ENCODE results near the gene MEF2D. TPM values are rescaled to one million over a fixed set of nuclear protein-coding genes. Genes with fewer than 3 reads are reported as not detected.

The MEF2D gene
- total RNA-seq, 1 donor from 2014 or later = 16.6 TPM

- no peak for DNase-seq (ENCODE audit: low read depth)
- Histone ChIP-seq H3K27me3 (ENCODE audit: control insufficient read depth, insufficient read depth, low read length) (no peaks in the 10 kb centered on the region), H3K4me3 (ENCODE audit: low read depth, low read length) (no peak overlapping the region), H3K36me3 (ENCODE audit: control insufficient read depth, insufficient read depth, low read length) (no peaks in the 10 kb centered on the region)
- no peak for TF ChIP-seq CTCF (IDR thresholded peaks at IDR 0.05; ENCODE audit: insufficient read depth, low read length, poor library complexity, severe bottlenecking)
These were observed 12.6 kb upstream of the MEF2D start for GRCh38 chr1:156513185-156513584.

- no peak for DNase-seq (ENCODE audit: low read depth)
- Histone ChIP-seq H3K36me3 (ENCODE audit: control insufficient read depth, insufficient read depth, low read length) (no peaks in the 10 kb centered on the region), H3K27me3 (ENCODE audit: control insufficient read depth, insufficient read depth, low read length) (no peaks in the 10 kb centered on the region), H3K4me3 (ENCODE audit: low read depth, low read length) (no peak overlapping the region)
- TF ChIP-seq CTCF (IDR thresholded peaks at IDR 0.05; ENCODE audit: insufficient read depth, low read length, poor library complexity, severe bottlenecking) = no peak
These were observed 11.1 kb upstream of the MEF2D start for GRCh38 chr1:156511644-156512043.

GRCh38 chr1:156510709-156511108 lies 10.1 kb upstream of the MEF2D start:
- H3K36me3 ChIP-seq (ENCODE audit: control insufficient read depth, insufficient read depth, low read length) = no peaks in the 10 kb centered on the region
- no peak overlapping the region for H3K4me3 ChIP-seq (ENCODE audit: low read depth, low read length)
- TF ChIP-seq CTCF (IDR thresholded peaks at IDR 0.05; ENCODE audit: insufficient read depth, low read length, poor library complexity, severe bottlenecking) = no peak
- no peak for DNase-seq (ENCODE audit: low read depth)
- H3K27me3 ChIP-seq (ENCODE audit: control insufficient read depth, insufficient read depth, low read length) = no peaks in the 10 kb centered on the region

DNA sequence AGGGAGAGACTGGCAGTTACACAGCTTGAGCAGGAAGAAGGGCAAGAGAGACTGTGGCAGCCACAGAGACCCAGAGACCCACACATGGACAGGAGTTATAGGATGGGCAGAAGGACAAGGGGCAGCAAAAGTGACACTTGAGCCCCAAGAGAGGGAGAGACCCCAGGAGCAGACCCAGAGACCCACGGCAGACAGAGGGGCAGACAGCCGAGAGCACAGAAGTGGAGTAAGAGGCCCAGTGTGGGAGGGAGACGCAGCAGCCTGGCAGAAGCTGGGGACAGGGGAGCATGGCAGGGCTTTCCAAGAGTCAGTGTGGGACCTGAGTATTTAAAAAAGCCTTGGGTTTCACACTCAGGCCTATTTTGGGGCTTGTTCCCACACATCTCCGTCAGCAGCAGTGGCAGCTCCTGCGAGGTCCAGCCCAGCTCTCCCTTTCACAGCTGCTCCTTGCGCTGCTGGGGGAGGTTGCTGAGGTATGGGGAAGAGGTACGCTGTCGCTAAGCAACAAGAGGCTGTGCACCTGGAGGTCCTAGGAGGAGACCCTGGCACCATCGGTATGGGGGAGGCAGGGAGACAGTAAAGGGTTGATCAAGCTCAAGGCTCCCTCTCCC lies 9.0 kb upstream of the MEF2D start:
- H3K4me3 ChIP-seq (ENCODE audit: low read depth, low read length) = no peak overlapping the region
- H3K36me3 ChIP-seq (ENCODE audit: control insufficient read depth, insufficient read depth, low read length) = no peaks in the 10 kb centered on the region
- TF ChIP-seq CTCF (IDR thresholded peaks at IDR 0.05; ENCODE audit: insufficient read depth, low read length, poor library complexity, severe bottlenecking) = no peak
- no peak for DNase-seq (ENCODE audit: low read depth)
- no peaks in the 10 kb centered on the region for H3K27me3 ChIP-seq (ENCODE audit: control insufficient read depth, insufficient read depth, low read length)

DNA sequence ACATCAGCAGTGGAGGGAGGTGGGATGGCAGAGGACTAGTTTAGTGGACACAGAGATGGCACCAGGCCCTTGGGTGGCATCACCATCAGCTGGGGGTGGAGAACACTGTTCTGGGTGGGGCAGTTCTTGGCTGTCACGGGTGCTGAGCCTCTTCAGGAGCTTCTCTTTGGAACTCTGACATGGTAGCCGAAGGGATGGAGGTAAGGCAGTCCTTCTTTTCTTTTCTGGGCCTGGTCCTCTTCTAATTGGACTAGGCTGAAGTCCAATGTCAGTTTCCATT lies 8.3 kb upstream of the MEF2D start:
- TF ChIP-seq CTCF (IDR thresholded peaks at IDR 0.05; ENCODE audit: insufficient read depth, low read length, poor library complexity, severe bottlenecking) = no peak
- DNase-seq (ENCODE audit: low read depth) = no peak

GRCh38 chr1:156508205-156508954 lies 7.8 kb upstream of the MEF2D start:
- DNase-seq (ENCODE audit: low read depth) = no peak
- Histone ChIP-seq H3K4me3 (ENCODE audit: low read depth, low read length) (no peak overlapping the region), H3K27me3 (ENCODE audit: control insufficient read depth, insufficient read depth, low read length) (no peaks in the 10 kb centered on the region), H3K36me3 (ENCODE audit: control insufficient read depth, insufficient read depth, low read length) (no peaks in the 10 kb centered on the region)
- TF ChIP-seq CTCF (IDR thresholded peaks at IDR 0.05; ENCODE audit: insufficient read depth, low read length, poor library complexity, severe bottlenecking) = no peak

More for the DNA sequence above, 8.3 kb upstream of the MEF2D start:
- Histone ChIP-seq H3K36me3 (ENCODE audit: control insufficient read depth, insufficient read depth, low read length) (no peaks in the 10 kb centered on the region), H3K4me3 (ENCODE audit: low read depth, low read length) (no peak overlapping the region), H3K27me3 (ENCODE audit: control insufficient read depth, insufficient read depth, low read length) (no peaks in the 10 kb centered on the region)
